AG09309 (cell line): ENCODE data around the gene HDHD5.

Experiments used
- DNase-seq: peaks from one replicate; pipeline ENCODE4 v3.0.0-alpha.2; 2010; ENCODE audit warnings: low read depth
- H3K4me3 ChIP-seq: 2 replicates; pipeline ENCODE4 v1.5.1; 2011; ENCODE audit warnings: mild to moderate bottlenecking, low read depth, low read length, moderate library complexity; ENCODE audit not compliant: control insufficient read depth
- CTCF ChIP-seq: IDR thresholded peaks from 2 replicates; pipeline ENCODE4 v1.5.1; 2011; ENCODE audit warnings: mild to moderate bottlenecking, low read depth, low read length, inconsistent platforms; ENCODE audit not compliant: insufficient read depth, control insufficient read depth; ENCODE audit errors: missing control alignments

HDHD5 gene

GRCh38 chr22:17104336-17104935, 54.6 kb downstream of the HDHD5 start:
- no peak overlapping the region for H3K4me3 ChIP-seq
- no peak for DNase-seq

GRCh38 chr22:17103351-17103750, 55.7 kb downstream of the HDHD5 start:
- no peak overlapping the region for H3K4me3 ChIP-seq
- no peak for DNase-seq
- no peak for TF ChIP-seq CTCF

More at GRCh38 chr22:17104336-17104935, 54.6 kb downstream of the HDHD5 start:
- no peak for TF ChIP-seq CTCF

GRCh38 chr22:17102297-17102667, 56.8 kb downstream of the HDHD5 start:
- TF ChIP-seq CTCF, result no peak
- DNase-seq, result no peak
- no peak overlapping the region for H3K4me3 ChIP-seq

- DNase-seq, result no peak
- no peak overlapping the region for H3K4me3 ChIP-seq
- TF ChIP-seq CTCF, result no peak
Measured at GRCh38 chr22:17101475-17102296, 57.4 kb downstream of the HDHD5 start.

- H3K4me3 ChIP-seq, result no peak overlapping the region
- TF ChIP-seq CTCF, result no peak
- DNase-seq, result no peak
Measured at GRCh38 chr22:17100621-17101020, 58.5 kb downstream of the HDHD5 start.

GRCh38 chr22:17098379-17098819, 60.7 kb downstream of the HDHD5 start:
- TF ChIP-seq CTCF, result no peak
- no peak overlapping the region for H3K4me3 ChIP-seq
- no peak for DNase-seq
